GM12872 (cell line): ENCODE measurements around the gene CFAP92.

Source experiments
- TF ChIP-seq, protein P1 (sequence below): IDR thresholded peaks from 3 replicates; pipeline ENCODE4 v1.5.1; 2011; ENCODE audit warnings: low read depth, mild to moderate bottlenecking, low read length, moderate library complexity; ENCODE audit not compliant: insufficient read depth

The CFAP92 gene

DNA sequence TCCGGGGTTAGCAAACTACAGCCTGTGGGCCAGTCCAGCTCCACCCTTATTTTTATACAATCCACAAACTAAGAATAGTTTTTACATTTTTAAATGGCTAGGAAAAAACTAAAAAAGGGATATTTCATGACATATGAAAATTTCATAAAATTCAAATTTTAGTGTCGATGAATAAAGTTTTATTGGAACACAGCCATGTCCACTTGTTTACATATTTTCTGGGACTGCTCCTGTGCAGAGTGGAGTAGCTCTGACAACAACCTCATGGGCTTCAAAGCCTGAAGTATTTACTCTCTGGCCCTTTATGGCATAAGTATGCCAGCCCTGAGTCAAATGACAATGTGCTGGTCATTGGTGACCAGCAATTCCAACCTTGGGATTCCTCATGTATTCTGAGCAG, 24.4 kb upstream of the CFAP92 start:
- TF ChIP-seq, protein P1, sequence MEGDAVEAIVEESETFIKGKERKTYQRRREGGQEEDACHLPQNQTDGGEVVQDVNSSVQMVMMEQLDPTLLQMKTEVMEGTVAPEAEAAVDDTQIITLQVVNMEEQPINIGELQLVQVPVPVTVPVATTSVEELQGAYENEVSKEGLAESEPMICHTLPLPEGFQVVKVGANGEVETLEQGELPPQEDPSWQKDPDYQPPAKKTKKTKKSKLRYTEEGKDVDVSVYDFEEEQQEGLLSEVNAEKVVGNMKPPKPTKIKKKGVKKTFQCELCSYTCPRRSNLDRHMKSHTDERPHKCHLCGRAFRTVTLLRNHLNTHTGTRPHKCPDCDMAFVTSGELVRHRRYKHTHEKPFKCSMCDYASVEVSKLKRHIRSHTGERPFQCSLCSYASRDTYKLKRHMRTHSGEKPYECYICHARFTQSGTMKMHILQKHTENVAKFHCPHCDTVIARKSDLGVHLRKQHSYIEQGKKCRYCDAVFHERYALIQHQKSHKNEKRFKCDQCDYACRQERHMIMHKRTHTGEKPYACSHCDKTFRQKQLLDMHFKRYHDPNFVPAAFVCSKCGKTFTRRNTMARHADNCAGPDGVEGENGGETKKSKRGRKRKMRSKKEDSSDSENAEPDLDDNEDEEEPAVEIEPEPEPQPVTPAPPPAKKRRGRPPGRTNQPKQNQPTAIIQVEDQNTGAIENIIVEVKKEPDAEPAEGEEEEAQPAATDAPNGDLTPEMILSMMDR: no peak

GRCh38 chr3:129017484-129017899, 23.6 kb upstream of the CFAP92 start:
- TF ChIP-seq, protein P1: no peak

DNA sequence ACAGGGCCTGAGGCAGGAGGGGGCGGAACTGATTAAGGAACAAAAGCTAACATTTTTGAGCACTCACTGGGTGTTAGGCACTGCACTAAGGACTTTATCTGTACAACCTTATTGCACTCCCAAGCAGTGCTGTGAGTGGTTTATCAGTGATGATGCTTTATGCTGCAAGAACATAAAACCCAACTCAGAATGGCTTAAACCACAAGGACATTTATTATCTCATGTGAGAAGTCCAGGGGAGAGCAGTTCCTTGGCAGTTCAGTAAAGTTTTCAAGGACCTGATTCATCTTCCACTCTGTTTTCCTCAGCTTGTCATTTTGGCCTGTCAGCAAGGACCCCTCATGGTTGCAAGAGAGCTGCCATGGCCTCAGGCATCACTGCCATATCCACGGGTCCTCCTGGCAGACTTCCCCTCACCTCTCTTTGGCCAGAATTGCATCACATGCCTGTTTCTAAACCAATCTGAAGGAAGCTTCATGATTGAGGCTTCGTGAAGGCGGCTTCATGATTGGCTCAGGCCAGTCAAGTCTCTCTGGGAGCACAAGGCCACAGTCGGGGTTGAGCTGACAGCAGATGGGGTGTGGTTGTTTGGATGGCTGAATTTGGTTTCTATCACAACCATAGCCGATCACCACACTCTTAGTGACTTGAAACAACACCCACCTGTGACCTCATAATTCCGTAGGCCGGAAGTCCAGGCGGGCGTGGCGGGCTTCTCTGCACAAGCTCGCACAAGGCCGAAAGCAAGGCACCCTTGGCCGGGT, 23.0 kb upstream of the CFAP92 start:
- TF ChIP-seq, protein P1: no peak

DNA sequence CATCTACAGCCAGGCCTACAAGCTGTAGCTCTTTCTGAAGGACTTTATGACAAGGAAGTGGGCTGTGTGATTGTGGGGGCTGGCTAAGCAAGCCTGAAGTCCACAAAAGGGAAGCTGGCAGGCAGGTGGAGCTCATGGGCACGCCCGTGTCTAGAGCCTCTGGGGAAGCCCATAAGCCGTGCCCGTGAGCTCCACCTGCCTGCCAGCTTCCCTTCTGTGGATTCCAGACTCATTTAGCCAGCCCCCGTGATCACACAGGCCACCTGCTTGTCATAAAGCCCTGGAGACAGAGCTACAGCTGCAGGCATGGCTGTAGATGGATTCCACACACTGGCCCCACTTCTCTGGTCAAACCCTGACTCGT, 22.5 kb upstream of the CFAP92 start:
- TF ChIP-seq, protein P1: peak; percentile 26; the same call in 1 of the 3 replicates

- TF ChIP-seq, protein P1: no peak
Observed at GRCh38 chr3:129015388-129016105, 21.7 kb upstream of the CFAP92 start.

DNA sequence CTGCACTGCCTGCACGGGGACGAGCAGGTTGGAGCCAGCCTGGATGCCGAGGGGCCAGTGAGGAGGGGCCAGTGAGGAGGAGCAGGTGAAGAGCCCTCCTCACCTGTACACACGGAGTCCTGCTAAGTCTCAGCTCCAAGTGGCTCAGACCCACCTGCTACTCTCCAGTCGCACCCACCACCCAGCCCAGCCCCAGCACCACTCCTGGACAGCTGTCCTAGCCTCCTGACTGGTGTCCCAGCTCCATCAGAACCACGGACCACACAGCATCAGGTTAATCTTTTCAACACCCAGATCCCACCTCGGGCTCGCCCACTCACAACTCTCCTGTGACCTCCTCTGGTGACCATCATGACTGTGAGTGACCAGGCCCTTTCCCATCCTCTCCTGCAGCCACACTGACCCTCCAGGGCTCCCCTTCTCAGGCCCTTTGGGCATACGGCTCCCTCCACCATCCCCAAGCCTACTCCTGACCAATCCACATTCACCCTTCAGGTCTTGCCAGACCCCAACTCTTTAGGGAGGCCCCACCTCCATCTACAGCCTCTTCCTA, 21.0 kb upstream of the CFAP92 start:
- TF ChIP-seq, protein P1: no peak

- TF ChIP-seq, protein P1: no peak
Observed at GRCh38 chr3:129014148-129014547, 20.3 kb upstream of the CFAP92 start.
